NCI-H128 (cell line): ENCODE data around the gene ACE.

ENCODE experiments used
- DNase-seq: peaks from one replicate; lab custom pipeline; 2025; ENCODE audit not compliant: unreplicated experiment; lab: John Stamatoyannopoulos, UW

Gene ACE

GRCh38 chr17:63490858-63491400 is 14.1 kb downstream of the ACE start:
- DNase-seq, result no peak

GRCh38 chr17:63491413-63491812 is 14.6 kb downstream of the ACE start:
- no peak for DNase-seq

- no peak for DNase-seq
Measured at GRCh38 chr17:63491977-63492618, 15.2 kb downstream of the ACE start.

- DNase-seq, result no peak
Measured at GRCh38 chr17:63492940-63493339, 16.1 kb downstream of the ACE start.

- no peak for DNase-seq
Measured at GRCh38 chr17:63493411-63493810, 16.6 kb downstream of the ACE start.

- DNase-seq, result no peak
Measured at GRCh38 chr17:63494300-63494928, 17.6 kb downstream of the ACE start.

- DNase-seq, result no peak
Measured at GRCh38 chr17:63495491-63495890, 18.6 kb downstream of the ACE start.

GRCh38 chr17:63496177-63496576 is 19.3 kb downstream of the ACE start:
- DNase-seq, result no peak

- DNase-seq, result no peak
Measured at GRCh38 chr17:63496663-63497400, 20.0 kb downstream of the ACE start.

- no peak for DNase-seq
Measured at GRCh38 chr17:63497708-63498483, 21.0 kb downstream of the ACE start.

GRCh38 chr17:63498626-63499195 is 21.9 kb downstream of the ACE start:
- DNase-seq, result no peak

GRCh38 chr17:63500543-63501390 is 23.9 kb downstream of the ACE start:
- DNase-seq, result no peak

- DNase-seq, result no peak
Measured at GRCh38 chr17:63503341-63503705, 26.5 kb downstream of the ACE start.

GRCh38 chr17:63504261-63504660 is 27.4 kb downstream of the ACE start:
- DNase-seq, result no peak

GRCh38 chr17:63505341-63505740 is 28.5 kb downstream of the ACE start:
- no peak for DNase-seq

GRCh38 chr17:63506627-63507026 is 29.8 kb downstream of the ACE start:
- DNase-seq, result no peak

- DNase-seq, result no peak
Measured at GRCh38 chr17:63511331-63511730, 34.5 kb downstream of the ACE start.

- no peak for DNase-seq
Measured at GRCh38 chr17:63512388-63512787, 35.5 kb downstream of the ACE start.

GRCh38 chr17:63512896-63513644 is 36.2 kb downstream of the ACE start:
- DNase-seq, result no peak
